Muscle of arm (tissue), 12 donors: ENCODE measurements around the gene DPY19L2. TPM values are rescaled to one million over a fixed set of nuclear protein-coding genes. Genes with fewer than 3 reads are reported as not detected.
"Not testable (repeated sequence)": the region's sequence is repeated elsewhere in the genome, so short reads cannot be mapped to it uniquely, and the experiment has no call there.

Experiments used
- DNase-seq: peaks from one replicate; pipeline ENCODE4 v3.0.0-alpha.2; 2013
- polyA plus RNA-seq, 12 donors: library from polyadenylated mRNA; unstranded; fragments of 120-200 nt; gene quantifications; one replicate each; pipeline ENCODE4 v1.2.1, GENCODE V29; 2013; ENCODE audit not compliant: insufficient read length in 12 of 12

Gene DPY19L2
- polyA plus RNA-seq, 12 donors, result 4.3 to 26.1 (median 10.1) TPM; not detected in 1

DNA sequence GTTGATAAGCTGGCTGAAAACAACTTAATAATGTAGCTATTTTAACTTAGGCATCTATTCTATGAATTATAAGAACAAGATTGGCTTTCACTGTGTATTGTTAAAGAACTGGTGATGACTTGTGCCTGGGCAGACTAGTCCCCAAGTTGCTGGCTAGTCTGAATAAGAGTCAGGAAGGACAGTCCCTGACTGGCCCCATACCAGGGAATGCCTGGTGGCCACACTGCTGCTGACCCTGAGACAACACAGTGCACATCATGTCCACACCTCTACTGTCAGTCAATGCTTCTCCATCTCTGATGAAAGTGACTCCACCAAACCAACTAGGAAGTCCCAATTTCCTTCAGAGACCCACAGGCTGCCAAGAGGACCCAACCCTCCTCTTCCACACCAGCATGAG lies 130.5 kb downstream of the DPY19L2 start:
- not testable (repeated sequence) for DNase-seq

DNA sequence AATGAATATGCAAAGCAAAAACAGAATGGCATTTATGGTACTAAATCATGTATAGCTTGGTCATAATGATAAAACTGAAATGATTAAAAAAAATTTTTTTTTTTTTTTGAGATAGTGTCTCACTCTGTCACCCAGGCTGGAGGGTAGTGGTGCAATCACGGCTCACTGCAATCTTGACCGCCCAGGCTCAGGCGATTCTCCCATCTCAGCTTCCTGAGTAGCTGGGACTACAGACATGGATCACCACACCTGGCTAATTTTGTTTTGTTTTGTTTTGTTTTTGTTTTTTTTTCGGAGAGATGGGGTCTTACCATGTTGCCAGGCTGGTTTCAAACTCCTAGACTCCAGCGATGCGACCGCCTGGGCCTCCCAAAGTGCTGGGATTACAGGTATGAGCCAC lies 138.7 kb downstream of the DPY19L2 start:
- not testable (repeated sequence) for DNase-seq

DNA sequence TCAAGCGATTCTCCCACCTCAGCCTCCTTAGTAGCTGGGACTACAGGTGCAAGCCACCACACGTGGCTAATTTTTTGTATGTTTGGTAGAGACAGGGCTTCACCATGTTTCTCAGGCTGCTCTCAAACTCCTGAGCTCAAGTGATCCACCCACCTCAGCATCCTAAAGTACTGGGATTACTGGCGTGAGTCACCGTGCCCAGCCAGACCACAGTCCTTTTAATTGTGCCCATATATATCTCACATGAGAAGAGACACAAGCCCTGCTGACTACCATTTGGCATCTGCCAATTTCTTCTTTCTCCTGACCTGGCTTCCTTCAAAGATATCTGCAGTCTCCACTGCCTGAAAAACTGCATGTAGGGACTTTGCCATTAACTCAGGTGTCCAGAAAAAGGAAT lies 142.5 kb downstream of the DPY19L2 start:
- no peak for DNase-seq

DNA sequence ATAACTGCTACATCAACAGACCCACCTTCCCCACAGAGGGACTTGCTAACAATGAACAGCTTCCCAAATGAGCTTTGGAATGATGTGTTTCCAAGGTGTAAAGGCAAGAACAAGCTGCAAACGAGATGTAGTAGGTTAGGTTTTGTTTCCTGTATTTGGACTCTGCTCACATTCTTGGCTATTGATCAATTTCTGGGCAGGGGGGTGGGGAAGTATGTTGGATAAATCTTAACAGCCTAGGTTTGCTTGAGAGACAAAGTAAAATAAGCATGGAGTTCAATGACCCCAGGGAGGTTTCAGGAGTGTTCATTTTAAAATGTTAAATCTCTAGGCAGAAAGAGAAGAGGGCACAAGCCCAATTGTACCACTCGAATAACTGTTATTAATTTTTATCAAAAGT lies 146.6 kb downstream of the DPY19L2 start:
- no peak for DNase-seq

Other genes with a start within 250 kb of the DPY19L2 start
- gene RXYLT1, start 111.4 kb upstream of the DPY19L2 start, polyA plus RNA-seq, result 10 to 100 TPM in 11 of 12 donors, not detected in 1; 16.0 to 23.3 (median 19.4) TPM
- 10 to 100 TPM in 2 of 12 donors, 1 to 10 TPM in 9, not detected in 1; 5.1 to 23.3 (median 7.1) TPM for gene SRGAP1, start 176.2 kb upstream of the DPY19L2 start, polyA plus RNA-seq